ENCODE measurements around the gene CDH24. TPM values are rescaled to one million over a fixed set of nuclear protein-coding genes. Genes with fewer than 3 reads are reported as not detected.

Gene CDH24
- total and polyA plus RNA-seq, 9 of the 15 experiments (the other 6 are each of a cell fraction or from before 2014, with no cell fraction given), result 0.04 to 16.2 (median 4.9) TPM

DNA sequence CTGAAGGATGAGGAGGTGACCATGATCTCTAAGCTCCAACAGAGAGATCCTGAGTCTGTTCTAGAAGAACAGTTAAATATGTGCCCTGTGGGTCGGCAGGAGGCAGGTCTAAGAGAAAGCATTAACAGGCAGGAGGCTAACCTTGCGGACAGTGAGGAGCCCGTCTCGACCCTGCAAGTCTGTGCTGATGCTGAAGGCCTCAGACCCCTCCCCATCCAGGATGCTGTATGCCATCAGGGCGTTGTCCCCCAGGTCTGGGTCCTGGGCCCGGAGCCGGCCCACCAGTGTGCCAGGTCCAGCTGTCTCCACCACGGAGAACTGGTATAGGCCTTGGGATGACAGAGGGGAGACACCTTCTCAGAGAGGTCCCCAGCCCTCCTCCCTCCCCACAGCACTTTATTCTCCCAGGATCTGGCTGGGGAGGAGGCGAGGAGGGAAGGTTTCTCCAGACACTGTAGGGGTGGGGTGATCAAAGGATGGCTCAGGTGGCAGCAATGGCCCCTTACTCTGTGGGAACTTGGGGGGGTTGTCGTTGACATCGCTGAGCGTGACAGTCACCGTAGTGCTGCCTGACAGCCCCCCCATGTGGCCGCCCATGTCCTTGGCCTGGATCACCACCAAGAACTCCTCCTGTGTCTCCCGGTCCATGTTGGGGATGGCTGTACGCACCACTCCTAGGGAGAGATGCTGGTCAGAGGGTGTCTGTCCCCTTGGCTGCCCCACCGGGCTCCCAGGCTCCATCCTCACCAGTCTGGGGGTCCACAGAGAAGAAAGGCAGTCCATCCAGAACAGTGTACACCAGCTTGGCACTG is 3.1 kb downstream of the CDH24 start:
- ChIA-PET CTCF (ENCODE audit: low intra/inter-chr PET ratio) (interaction anchor here (0.9 to 9.2 kb wide), 4 partner anchors 59 to 81 kb away, joined by 3 to 141 read pairs (median 26); no protein-coding TSS in a partner anchor), POLR2A (interaction anchor here (0.6 to 1.7 kb wide), 2 partner anchors 47 to 67 kb away, joined by 3 to 9 read pairs; no protein-coding TSS in a partner anchor)
- FAIRE-seq (peak; percentile 88), ATAC-seq (0 out of 3 replicates have a peak, but pooled peaks have one; percentile 14), DNase-seq (ENCODE audit: extremely low read depth in 1 of 4, low spot score in 3 of 4) (peak; percentile 48 to 66 (median 61))
- in situ Hi-C loops (cut with MboI), result loop anchor here (5.0 kb wide), 1 partner anchor 77 kb away; no protein-coding TSS in a partner anchor
- H3K4me3 ChIP-seq, result no peak overlapping the region
- H3K4me2 ChIP-seq (ENCODE audit: insufficient read depth, low read length), result no peak overlapping the region
- H3K27me3 ChIP-seq (ENCODE audit: control insufficient read depth in 2 of 2, insufficient read depth in 2 of 2, low read length in 2 of 2), result no peaks in the 10 kb centered on the region
- no peak overlapping the region for H3K27ac ChIP-seq (ENCODE audit: extremely low read depth, low read depth, low read length)
- no peaks in the 10 kb centered on the region for H3K9me1 ChIP-seq (ENCODE audit: control insufficient read depth, insufficient read depth, low read length)
- WGBS (ENCODE audit: insufficient coverage, low coverage, missing lambda C conversion rate), result 49% methylated on average over 14 of the region's 17 CpGs
- peaks cover 11 to 50% of the 10 kb centered on the region in 2 experiments for H3K4me1 ChIP-seq (replicated peaks in 1 of 2; ENCODE audit: control insufficient read depth in 2 of 2, insufficient read depth in 2 of 2, low read length in 2 of 2)
- H4K20me1 ChIP-seq (replicated peaks; ENCODE audit: control insufficient read depth, insufficient read depth, low read length), result 0 out of 2 replicates have a peak, but pooled peaks cover 2% of the 10 kb centered on the region
- no peaks in the 10 kb centered on the region; the same call in 2 of the 3 replicates for H3K79me2 ChIP-seq (ENCODE audit: control insufficient read depth, insufficient read depth, low read length)
- H2AFZ ChIP-seq (ENCODE audit: low read depth, low read length), result no peak overlapping the region
- H3K9ac ChIP-seq (ENCODE audit: insufficient read depth in 1 of 2, low read depth in 2 of 2, low read length in 2 of 2), result peak overlapping the region in 1 of 2 experiments; percentile 10; a peak in 1 of 4 replicates
- BruUV-seq (replicated peaks), result no TSS peak
- intact Hi-C loops (cut with micrococcal nuclease), result no loop called here
- H3K36me3 ChIP-seq (ENCODE audit: control insufficient read depth, insufficient read depth, low read length), result peaks cover 12% of the 10 kb centered on the region; the same call in 2 of the 3 replicates
- H3K9me3 ChIP-seq (replicated peaks; ENCODE audit: control insufficient read depth, insufficient read depth, low read depth, low read length), result no peaks in the 10 kb centered on the region
- TF ChIP-seq, protein P1, sequence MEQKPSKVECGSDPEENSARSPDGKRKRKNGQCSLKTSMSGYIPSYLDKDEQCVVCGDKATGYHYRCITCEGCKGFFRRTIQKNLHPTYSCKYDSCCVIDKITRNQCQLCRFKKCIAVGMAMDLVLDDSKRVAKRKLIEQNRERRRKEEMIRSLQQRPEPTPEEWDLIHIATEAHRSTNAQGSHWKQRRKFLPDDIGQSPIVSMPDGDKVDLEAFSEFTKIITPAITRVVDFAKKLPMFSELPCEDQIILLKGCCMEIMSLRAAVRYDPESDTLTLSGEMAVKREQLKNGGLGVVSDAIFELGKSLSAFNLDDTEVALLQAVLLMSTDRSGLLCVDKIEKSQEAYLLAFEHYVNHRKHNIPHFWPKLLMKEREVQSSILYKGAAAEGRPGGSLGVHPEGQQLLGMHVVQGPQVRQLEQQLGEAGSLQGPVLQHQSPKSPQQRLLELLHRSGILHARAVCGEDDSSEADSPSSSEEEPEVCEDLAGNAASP (IDR thresholded peaks at IDR 0.05), result no peak
- TF ChIP-seq NFIC (IDR thresholded peaks at IDR 0.05) (peak; percentile 75), CC2D1A (IDR thresholded peaks at IDR 0.05) (peak; percentile 64; the same call in 1 of the 2 replicates), ARID2 (IDR thresholded peaks at IDR 0.05) (peak; percentile 60; the same call in 1 of the 2 replicates), RB1 (IDR thresholded peaks at IDR 0.05; ENCODE audit: low read depth) (peak; percentile 39; the same call in 1 of the 2 replicates)
- TF ChIP-seq, protein P2, sequence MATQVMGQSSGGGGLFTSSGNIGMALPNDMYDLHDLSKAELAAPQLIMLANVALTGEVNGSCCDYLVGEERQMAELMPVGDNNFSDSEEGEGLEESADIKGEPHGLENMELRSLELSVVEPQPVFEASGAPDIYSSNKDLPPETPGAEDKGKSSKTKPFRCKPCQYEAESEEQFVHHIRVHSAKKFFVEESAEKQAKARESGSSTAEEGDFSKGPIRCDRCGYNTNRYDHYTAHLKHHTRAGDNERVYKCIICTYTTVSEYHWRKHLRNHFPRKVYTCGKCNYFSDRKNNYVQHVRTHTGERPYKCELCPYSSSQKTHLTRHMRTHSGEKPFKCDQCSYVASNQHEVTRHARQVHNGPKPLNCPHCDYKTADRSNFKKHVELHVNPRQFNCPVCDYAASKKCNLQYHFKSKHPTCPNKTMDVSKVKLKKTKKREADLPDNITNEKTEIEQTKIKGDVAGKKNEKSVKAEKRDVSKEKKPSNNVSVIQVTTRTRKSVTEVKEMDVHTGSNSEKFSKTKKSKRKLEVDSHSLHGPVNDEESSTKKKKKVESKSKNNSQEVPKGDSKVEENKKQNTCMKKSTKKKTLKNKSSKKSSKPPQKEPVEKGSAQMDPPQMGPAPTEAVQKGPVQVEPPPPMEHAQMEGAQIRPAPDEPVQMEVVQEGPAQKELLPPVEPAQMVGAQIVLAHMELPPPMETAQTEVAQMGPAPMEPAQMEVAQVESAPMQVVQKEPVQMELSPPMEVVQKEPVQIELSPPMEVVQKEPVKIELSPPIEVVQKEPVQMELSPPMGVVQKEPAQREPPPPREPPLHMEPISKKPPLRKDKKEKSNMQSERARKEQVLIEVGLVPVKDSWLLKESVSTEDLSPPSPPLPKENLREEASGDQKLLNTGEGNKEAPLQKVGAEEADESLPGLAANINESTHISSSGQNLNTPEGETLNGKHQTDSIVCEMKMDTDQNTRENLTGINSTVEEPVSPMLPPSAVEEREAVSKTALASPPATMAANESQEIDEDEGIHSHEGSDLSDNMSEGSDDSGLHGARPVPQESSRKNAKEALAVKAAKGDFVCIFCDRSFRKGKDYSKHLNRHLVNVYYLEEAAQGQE (IDR thresholded peaks at IDR 0.05; ENCODE audit: borderline replicate concordance), result peak; percentile 83
- TF ChIP-seq, protein P2 (CRISPR knock-in tag; IDR thresholded peaks at IDR 0.05; ENCODE audit: low read depth), result no peak
- TF ChIP-seq, protein P3, sequence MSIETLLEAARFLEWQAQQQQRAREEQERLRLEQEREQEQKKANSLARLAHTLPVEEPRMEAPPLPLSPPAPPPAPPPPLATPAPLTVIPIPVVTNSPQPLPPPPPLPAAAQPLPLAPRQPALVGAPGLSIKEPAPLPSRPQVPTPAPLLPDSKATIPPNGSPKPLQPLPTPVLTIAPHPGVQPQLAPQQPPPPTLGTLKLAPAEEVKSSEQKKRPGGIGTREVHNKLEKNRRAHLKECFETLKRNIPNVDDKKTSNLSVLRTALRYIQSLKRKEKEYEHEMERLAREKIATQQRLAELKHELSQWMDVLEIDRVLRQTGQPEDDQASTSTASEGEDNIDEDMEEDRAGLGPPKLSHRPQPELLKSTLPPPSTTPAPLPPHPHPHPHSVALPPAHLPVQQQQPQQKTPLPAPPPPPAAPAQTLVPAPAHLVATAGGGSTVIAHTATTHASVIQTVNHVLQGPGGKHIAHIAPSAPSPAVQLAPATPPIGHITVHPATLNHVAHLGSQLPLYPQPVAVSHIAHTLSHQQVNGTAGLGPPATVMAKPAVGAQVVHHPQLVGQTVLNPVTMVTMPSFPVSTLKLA (conservative IDR thresholded peaks at IDR 0.05), result 0 out of 4 replicates have a peak, but pooled peaks of 1 of the 2 experiments have one; percentile 39
